Prostate gland (tissue), 2 donors: ENCODE results near the gene FUNDC1.

Experiments
- CTCF ChIP-seq, 4 experiments: fragments of 200-600 bp in 2 of 4; fragments of 450-650 bp in 2 of 4; sonication (generic) in 2 of 4; IDR thresholded peaks; 1 replicate in 3 of 4; 2 replicates in 1 of 4; pipeline ENCODE4 v1.5.1; 2016 to 2019; ENCODE audit warnings: antibody characterized with exemption in 4 of 4, mild to moderate bottlenecking in 2 of 4, moderate library complexity in 2 of 4
- POLR2A ChIP-seq: fragments of 450-650 bp; IDR thresholded peaks from one replicate; pipeline ENCODE4 v1.6.1; 2016; ENCODE audit warnings: antibody characterized with exemption, mild to moderate bottlenecking
- POLR2AphosphoS5 ChIP-seq: sonication (generic); formaldehyde crosslinking; IDR thresholded peaks from one replicate; pipeline ENCODE4 v1.6.1; 2017; ENCODE audit warnings: antibody characterized with exemption

GRCh38 chrX:44484607-44485146, 58.0 kb downstream of the FUNDC1 start:
- no peak for TF ChIP-seq CTCF (IDR thresholded peaks at IDR 0.05)
- TF ChIP-seq POLR2A, result no peak
- TF ChIP-seq POLR2AphosphoS5, result no peak
